WTC11 (cell line): Measurements from ENCODE around the gene ACAT2. TPM values are rescaled to one million over a fixed set of nuclear protein-coding genes. Genes with fewer than 3 reads are reported as not detected.
A peak's percentile ranks its signal among the peaks of the same experiment; 100 is the strongest.

Source experiments
- ATAC-seq: fragments of 200-7000 bp; cut with Tn5 transposase; 2 replicates; pipeline ENCODE4 v1.10.0; 2021; ENCODE audit warnings: mild to moderate bottlenecking, moderate library complexity
- CTCF ChIA-PET: fragments of 300-600 bp; sonication (Branson Sonifier 250); formaldehyde crosslinking; loops from one replicate; lab custom pipeline; 2021; ENCODE audit warnings: antibody characterized with exemption; lab: Charles Lee
- POLR2A ChIA-PET: fragments of 350-600 bp; sonication (Branson Sonifier 250); formaldehyde crosslinking; loops from one replicate; lab custom pipeline; 2021; ENCODE audit warnings: antibody characterized with exemption; lab: Charles Lee
- DNase-seq: peaks from one replicate; pipeline ENCODE4 v3.0.0; 2021; ENCODE audit warnings: low spot score
- H3K27ac Mint-ChIP-seq: 2 replicates; pipeline ENCODE4 v1.8.0; 2021; ENCODE audit warnings: mixed read lengths
- H3K27me3 Mint-ChIP-seq: 2 replicates; pipeline ENCODE4 v1.8.0; 2021; ENCODE audit warnings: low read depth, mild to moderate bottlenecking, moderate library complexity, mixed read lengths
- H3K36me3 Mint-ChIP-seq: 2 replicates; pipeline ENCODE4 v1.8.0; 2021; ENCODE audit warnings: mixed read lengths
- H3K4me1 Mint-ChIP-seq: 2 replicates; pipeline ENCODE4 v1.8.0; 2022; ENCODE audit warnings: mixed read lengths
- H3K4me3 Mint-ChIP-seq: 2 replicates; pipeline ENCODE4 v1.8.0; 2021; ENCODE audit warnings: mild to moderate bottlenecking, moderate library complexity, mixed read lengths
- H3K9me3 Mint-ChIP-seq: 2 replicates; pipeline ENCODE4 v1.8.0; 2021; ENCODE audit warnings: mixed read lengths
- AR ChIP-seq: fragments of 250-450 bp; sonication (Bioruptor Pico); IDR thresholded peaks from 2 replicates; pipeline ENCODE4 v1.9.0; 2021; ENCODE audit warnings: mild to moderate bottlenecking
- ATF3 ChIP-seq: sonication (generic); formaldehyde crosslinking; conservative IDR thresholded peaks from 2 replicates; pipeline ENCODE4 v1.8.1; 2022; ENCODE audit warnings: mild to moderate bottlenecking, missing genetic modification reagents
- CREB1 ChIP-seq: sonication (generic); formaldehyde crosslinking; IDR thresholded peaks from 2 replicates; pipeline ENCODE4 v1.8.0; 2023; ENCODE audit warnings: mild to moderate bottlenecking, missing genetic modification reagents
- E2F4 ChIP-seq: sonication (generic); formaldehyde crosslinking; IDR thresholded peaks from 2 replicates; pipeline ENCODE4 v1.8.1; 2022; ENCODE audit warnings: low read depth, mild to moderate bottlenecking, moderate library complexity, missing genetic modification reagents, borderline replicate concordance
- ELF4 ChIP-seq: sonication (generic); formaldehyde crosslinking; IDR thresholded peaks from 2 replicates; pipeline ENCODE4 v1.8.1; 2022; ENCODE audit warnings: low read depth, mild to moderate bottlenecking, moderate library complexity, missing genetic modification reagents
- ETV6 ChIP-seq: sonication (generic); formaldehyde crosslinking; IDR thresholded peaks from 2 replicates; pipeline ENCODE4 v1.8.1; 2022; ENCODE audit warnings: mild to moderate bottlenecking, missing genetic modification reagents
- FOXJ3 ChIP-seq: sonication (generic); formaldehyde crosslinking; IDR thresholded peaks from 2 replicates; pipeline ENCODE4 v1.9.0; 2021; ENCODE audit warnings: missing genetic modification reagents, mild to moderate bottlenecking, borderline replicate concordance
- MAX ChIP-seq: sonication (generic); formaldehyde crosslinking; IDR thresholded peaks from 2 replicates; pipeline ENCODE4 v1.8.0; 2022; ENCODE audit warnings: mild to moderate bottlenecking, missing genetic modification reagents
- MLX ChIP-seq: sonication (generic); formaldehyde crosslinking; IDR thresholded peaks from 2 replicates; pipeline ENCODE4 v1.8.1; 2023; ENCODE audit warnings: mild to moderate bottlenecking, missing genetic modification reagents, moderate library complexity
- SP1 ChIP-seq: sonication (generic); formaldehyde crosslinking; conservative IDR thresholded peaks from 2 replicates; pipeline ENCODE4 v1.8.1; 2022; ENCODE audit warnings: missing genetic modification reagents
- TCF7 ChIP-seq: sonication (generic); formaldehyde crosslinking; IDR thresholded peaks from 2 replicates; pipeline ENCODE4 v1.8.0; 2022; ENCODE audit warnings: mild to moderate bottlenecking, low read depth, missing genetic modification reagents, moderate library complexity
- ZNF317 ChIP-seq: sonication (generic); formaldehyde crosslinking; IDR thresholded peaks from 2 replicates; pipeline ENCODE4 v1.8.1; 2023; ENCODE audit warnings: low read depth, mild to moderate bottlenecking, moderate library complexity, missing genetic modification reagents, borderline replicate concordance
- ZNF396 ChIP-seq: fragments of 250-450 bp; sonication (Bioruptor Pico); IDR thresholded peaks from 2 replicates; pipeline ENCODE4 v1.8.0; 2021; ENCODE audit warnings: mild to moderate bottlenecking, moderate library complexity, borderline replicate concordance
- ZNF416 ChIP-seq: fragments of 250-450 bp; sonication (Bioruptor Pico); IDR thresholded peaks from 2 replicates; pipeline ENCODE4 v1.9.0; 2021; ENCODE audit warnings: mild to moderate bottlenecking, inconsistent platforms
- total RNA-seq: library from RNA; stranded (reverse); gene quantifications from 3 replicates; pipeline ENCODE4 v1.2.3, GENCODE V29; 2021
- TF ChIP-seq, protein P1 (sequence below): sonication (generic); formaldehyde crosslinking; IDR thresholded peaks from 2 replicates; pipeline ENCODE4 v1.8.1; 2022; ENCODE audit warnings: low read depth, missing genetic modification reagents, borderline replicate concordance
- TF ChIP-seq, protein P2 (sequence below): sonication (generic); formaldehyde crosslinking; conservative IDR thresholded peaks from 2 replicates; pipeline ENCODE4 v1.8.1; 2023; ENCODE audit warnings: mild to moderate bottlenecking, low read depth, missing genetic modification reagents, moderate library complexity
- TF ChIP-seq, protein P3 (sequence below): fragments of 250-450 bp; sonication (Bioruptor Pico); conservative IDR thresholded peaks from 2 replicates; pipeline ENCODE4 v1.9.0; 2021; ENCODE audit warnings: mild to moderate bottlenecking
- TF ChIP-seq, protein P4 (sequence below): sonication (generic); formaldehyde crosslinking; IDR thresholded peaks from 2 replicates; pipeline ENCODE4 v1.8.0; 2022; ENCODE audit warnings: mild to moderate bottlenecking, missing genetic modification reagents

Gene ACAT2
- total RNA-seq, 1 experiment from 2014 or later = 138 TPM

GRCh38 chr6:159819098-159819497 is 57.3 kb downstream of the ACAT2 start:
- no peak overlapping the region for H3K4me3 Mint-ChIP-seq
- ChIA-PET POLR2A (no interaction called here), CTCF (no interaction called here)
- H3K9me3 Mint-ChIP-seq = no peaks in the 10 kb centered on the region
- peaks cover 23% of the 10 kb centered on the region for H3K4me1 Mint-ChIP-seq
- no peaks in the 10 kb centered on the region; the same call in 1 of the 2 replicates for H3K27me3 Mint-ChIP-seq
- DNase-seq = no peak
- no peaks in the 10 kb centered on the region for H3K36me3 Mint-ChIP-seq
- H3K27ac Mint-ChIP-seq = peak overlapping the region; percentile 24; the same call in 1 of the 2 replicates
- no peak for ATAC-seq
- no peak for TF ChIP-seq MLX (CRISPR knock-in tag)
- TF ChIP-seq, protein P1, sequence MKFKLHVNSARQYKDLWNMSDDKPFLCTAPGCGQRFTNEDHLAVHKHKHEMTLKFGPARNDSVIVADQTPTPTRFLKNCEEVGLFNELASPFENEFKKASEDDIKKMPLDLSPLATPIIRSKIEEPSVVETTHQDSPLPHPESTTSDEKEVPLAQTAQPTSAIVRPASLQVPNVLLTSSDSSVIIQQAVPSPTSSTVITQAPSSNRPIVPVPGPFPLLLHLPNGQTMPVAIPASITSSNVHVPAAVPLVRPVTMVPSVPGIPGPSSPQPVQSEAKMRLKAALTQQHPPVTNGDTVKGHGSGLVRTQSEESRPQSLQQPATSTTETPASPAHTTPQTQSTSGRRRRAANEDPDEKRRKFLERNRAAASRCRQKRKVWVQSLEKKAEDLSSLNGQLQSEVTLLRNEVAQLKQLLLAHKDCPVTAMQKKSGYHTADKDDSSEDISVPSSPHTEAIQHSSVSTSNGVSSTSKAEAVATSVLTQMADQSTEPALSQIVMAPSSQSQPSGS (CRISPR knock-in tag) = no peak
- no peak for TF ChIP-seq AR (CRISPR knock-in tag)
- TF ChIP-seq, protein P2, sequence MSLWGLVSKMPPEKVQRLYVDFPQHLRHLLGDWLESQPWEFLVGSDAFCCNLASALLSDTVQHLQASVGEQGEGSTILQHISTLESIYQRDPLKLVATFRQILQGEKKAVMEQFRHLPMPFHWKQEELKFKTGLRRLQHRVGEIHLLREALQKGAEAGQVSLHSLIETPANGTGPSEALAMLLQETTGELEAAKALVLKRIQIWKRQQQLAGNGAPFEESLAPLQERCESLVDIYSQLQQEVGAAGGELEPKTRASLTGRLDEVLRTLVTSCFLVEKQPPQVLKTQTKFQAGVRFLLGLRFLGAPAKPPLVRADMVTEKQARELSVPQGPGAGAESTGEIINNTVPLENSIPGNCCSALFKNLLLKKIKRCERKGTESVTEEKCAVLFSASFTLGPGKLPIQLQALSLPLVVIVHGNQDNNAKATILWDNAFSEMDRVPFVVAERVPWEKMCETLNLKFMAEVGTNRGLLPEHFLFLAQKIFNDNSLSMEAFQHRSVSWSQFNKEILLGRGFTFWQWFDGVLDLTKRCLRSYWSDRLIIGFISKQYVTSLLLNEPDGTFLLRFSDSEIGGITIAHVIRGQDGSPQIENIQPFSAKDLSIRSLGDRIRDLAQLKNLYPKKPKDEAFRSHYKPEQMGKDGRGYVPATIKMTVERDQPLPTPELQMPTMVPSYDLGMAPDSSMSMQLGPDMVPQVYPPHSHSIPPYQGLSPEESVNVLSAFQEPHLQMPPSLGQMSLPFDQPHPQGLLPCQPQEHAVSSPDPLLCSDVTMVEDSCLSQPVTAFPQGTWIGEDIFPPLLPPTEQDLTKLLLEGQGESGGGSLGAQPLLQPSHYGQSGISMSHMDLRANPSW (CRISPR knock-in tag) = no peak
- no peak for TF ChIP-seq ETV6 (CRISPR knock-in tag)
- no peak for TF ChIP-seq FOXJ3 (CRISPR knock-in tag)

GRCh38 chr6:159819932-159820640 is 58.2 kb downstream of the ACAT2 start:
- peak overlapping the region; percentile 24; the same call in 1 of the 2 replicates for H3K27ac Mint-ChIP-seq
- no peak for DNase-seq
- H3K9me3 Mint-ChIP-seq = no peaks in the 10 kb centered on the region
- no peak for TF ChIP-seq ELF4
- no peak for TF ChIP-seq FOXJ3 (CRISPR knock-in tag)
- TF ChIP-seq, protein P3, sequence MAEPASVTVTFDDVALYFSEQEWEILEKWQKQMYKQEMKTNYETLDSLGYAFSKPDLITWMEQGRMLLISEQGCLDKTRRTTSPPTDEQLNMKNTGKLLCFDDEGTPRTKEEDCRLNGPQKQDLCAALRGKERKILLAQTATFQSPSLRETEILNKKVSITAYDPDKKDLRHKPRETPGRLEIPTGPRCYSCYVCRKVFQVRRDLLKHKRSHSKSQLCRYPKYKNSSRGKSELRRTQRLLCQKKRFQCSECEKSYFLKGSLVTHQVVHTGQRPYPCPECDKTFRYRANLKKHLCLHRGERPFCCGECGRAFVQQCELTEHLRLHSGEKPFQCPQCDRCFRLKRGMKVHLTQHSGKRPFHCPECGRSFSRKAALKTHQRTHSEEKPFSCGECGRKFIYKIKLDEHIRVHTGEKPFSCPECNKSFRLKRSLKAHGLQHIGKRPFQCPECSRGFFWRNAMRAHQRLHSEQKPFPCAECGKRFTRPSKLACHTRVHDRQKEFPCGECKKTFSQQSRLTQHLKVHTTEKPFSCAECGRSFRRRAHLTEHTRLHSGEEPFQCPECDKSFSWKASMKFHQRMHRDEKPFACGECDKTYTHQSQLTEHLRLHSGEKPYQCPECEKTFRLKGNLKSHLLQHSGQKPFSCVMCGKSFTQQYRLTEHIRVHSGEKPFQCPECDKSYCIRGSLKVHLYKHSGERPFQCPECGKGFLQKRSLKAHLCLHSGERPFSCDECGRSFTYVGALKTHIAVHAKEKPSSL (CRISPR knock-in tag) = no peak
- no peak for TF ChIP-seq ATF3 (CRISPR knock-in tag)
- no peak for TF ChIP-seq CREB1 (CRISPR knock-in tag)
- TF ChIP-seq, protein P4, sequence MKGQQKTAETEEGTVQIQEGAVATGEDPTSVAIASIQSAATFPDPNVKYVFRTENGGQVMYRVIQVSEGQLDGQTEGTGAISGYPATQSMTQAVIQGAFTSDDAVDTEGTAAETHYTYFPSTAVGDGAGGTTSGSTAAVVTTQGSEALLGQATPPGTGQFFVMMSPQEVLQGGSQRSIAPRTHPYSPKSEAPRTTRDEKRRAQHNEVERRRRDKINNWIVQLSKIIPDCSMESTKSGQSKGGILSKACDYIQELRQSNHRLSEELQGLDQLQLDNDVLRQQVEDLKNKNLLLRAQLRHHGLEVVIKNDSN (CRISPR knock-in tag) = no peak
- TF ChIP-seq E2F4 (CRISPR knock-in tag) = no peak
- TF ChIP-seq ZNF317 (CRISPR knock-in tag) = no peak
- no peak for TF ChIP-seq ZNF416 (CRISPR knock-in tag)
- TF ChIP-seq SP1 (CRISPR knock-in tag) = no peak
- no peak for TF ChIP-seq MAX (CRISPR knock-in tag)
- no peak for TF ChIP-seq ZNF396 (CRISPR knock-in tag)
- no peak for TF ChIP-seq TCF7 (CRISPR knock-in tag)
- TF ChIP-seq, all 79 proteins: peak for 0
- Mint-ChIP-seq H3K27me3 (no peaks in the 10 kb centered on the region; the same call in 1 of the 2 replicates), H3K36me3 (no peaks in the 10 kb centered on the region), H3K4me1 (peaks cover 23% of the 10 kb centered on the region), H3K4me3 (no peak overlapping the region)
- ChIA-PET CTCF (interaction anchor here (0.7 to 1.6 kb wide), 3 partner anchors 11 to 33 kb away, joined by 3 read pairs; no protein-coding TSS in a partner anchor), POLR2A (interaction anchor here (0.8 to 1.7 kb wide), 2 partner anchors 10 to 29 kb away, joined by 4 to 6 read pairs; no protein-coding TSS in a partner anchor)
- ATAC-seq = peak; percentile 53
